Islet precursor cell (in vitro differentiated cells): ENCODE measurements around the gene HEXIM1.

Experiments
- DNase-seq: peaks from one replicate; pipeline ENCODE4 v3.0.0-alpha.2; 2018

HEXIM1 gene

GRCh38 chr17:45147581-45148182, 593 bp upstream of the HEXIM1 start:
- peak; percentile 95 for DNase-seq

DNA sequence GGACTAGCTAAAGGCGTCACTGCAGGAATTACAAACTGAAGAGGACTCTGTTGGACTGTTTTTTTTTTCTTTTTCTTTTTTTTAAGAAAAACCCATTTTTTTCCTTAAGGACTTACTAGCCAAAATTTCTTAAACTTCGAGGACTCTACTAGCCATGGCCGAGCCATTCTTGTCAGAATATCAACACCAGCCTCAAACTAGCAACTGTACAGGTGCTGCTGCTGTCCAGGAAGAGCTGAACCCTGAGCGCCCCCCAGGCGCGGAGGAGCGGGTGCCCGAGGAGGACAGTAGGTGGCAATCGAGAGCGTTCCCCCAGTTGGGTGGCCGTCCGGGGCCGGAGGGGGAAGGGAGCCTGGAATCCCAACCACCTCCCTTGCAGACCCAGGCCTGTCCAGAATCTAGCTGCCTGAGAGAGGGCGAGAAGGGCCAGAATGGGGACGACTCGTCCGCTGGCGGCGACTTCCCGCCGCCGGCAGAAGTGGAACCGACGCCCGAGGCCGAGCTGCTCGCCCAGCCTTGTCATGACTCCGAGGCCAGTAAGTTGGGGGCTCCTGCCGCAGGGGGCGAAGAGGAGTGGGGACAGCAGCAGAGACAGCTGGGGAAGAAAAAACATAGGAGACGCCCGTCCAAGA, 878 bp downstream of the HEXIM1 start:
- DNase-seq = peak; percentile 98

DNA sequence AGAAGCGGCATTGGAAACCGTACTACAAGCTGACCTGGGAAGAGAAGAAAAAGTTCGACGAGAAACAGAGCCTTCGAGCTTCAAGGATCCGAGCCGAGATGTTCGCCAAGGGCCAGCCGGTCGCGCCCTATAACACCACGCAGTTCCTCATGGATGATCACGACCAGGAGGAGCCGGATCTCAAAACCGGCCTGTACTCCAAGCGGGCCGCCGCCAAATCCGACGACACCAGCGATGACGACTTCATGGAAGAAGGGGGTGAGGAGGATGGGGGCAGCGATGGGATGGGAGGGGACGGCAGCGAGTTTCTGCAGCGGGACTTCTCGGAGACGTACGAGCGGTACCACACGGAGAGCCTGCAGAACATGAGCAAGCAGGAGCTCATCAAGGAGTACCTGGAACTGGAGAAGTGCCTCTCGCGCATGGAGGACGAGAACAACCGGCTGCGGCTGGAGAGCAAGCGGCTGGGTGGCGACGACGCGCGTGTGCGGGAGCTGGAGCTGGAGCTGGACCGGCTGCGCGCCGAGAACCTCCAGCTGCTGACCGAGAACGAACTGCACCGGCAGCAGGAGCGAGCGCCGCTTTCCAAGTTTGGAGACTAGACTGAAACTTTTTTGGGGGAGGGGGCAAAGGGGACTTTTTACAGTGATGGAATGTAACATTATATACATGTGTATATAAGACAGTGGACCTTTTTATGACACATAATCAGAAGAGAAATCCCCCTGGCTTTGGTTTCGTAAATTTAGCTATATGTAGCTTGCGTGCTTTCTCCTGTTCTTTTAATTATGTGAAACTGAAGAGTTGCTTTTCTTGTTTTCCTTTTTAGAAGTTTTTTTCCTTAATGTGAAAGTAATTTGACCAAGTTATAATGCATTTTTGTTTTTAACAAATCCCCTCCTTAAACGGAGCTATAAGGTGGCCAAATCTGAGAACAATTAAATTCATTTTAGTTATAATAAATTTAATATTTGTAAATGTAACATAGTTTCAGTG, 1.7 kb downstream of the HEXIM1 start:
- DNase-seq = peak; percentile 78

DNA sequence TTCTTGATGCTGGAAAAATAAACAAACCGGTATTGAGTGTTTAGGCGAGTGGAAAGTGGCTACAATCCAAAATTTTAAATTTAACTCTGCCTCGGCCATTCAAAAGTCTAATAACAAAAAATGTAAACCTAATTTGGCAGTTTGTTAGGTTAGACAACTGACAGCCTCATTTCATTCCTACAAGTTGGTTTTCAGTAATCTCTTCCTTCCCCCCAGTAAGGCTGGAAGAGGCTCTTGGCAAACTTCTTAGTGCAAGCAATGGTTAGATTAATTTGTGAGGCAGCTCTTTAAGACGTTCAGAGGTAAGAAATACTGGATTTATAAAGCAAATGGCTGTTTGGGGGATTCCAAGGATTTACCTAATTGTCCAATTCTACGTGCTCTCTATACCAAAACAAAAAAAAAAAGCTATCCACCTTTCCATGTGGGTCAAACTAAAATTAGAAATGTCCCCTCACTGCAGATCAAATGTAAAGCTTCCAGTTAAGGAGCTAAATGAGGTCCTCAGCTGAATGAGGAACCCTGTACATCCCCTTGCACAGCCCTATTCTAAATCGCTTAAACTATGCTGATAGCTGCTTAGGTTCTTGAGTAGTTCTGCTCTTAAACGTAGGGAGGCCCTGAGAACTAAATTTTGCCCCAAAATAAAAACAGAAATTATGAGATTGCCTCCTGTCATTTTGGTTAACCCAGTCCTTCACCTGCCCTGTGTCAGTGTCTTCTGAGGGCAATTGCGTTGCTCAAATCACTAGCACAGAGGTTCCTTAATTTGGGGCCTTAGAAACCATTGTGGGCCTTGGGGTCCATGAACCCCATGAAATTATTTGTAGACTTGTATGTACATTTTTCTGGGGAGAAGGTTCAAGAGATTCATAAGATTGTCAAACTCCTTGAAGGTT, 2.9 kb downstream of the HEXIM1 start:
- DNase-seq = no peak

GRCh38 chr17:45155029-45155428, 6.8 kb downstream of the HEXIM1 start:
- DNase-seq = no peak

- peak; percentile 60 for DNase-seq
These were observed 7.2 kb downstream of the HEXIM1 start for GRCh38 chr17:45155483-45155882.

- no peak for DNase-seq
These were observed 8.0 kb downstream of the HEXIM1 start for GRCh38 chr17:45156242-45156641.

DNA sequence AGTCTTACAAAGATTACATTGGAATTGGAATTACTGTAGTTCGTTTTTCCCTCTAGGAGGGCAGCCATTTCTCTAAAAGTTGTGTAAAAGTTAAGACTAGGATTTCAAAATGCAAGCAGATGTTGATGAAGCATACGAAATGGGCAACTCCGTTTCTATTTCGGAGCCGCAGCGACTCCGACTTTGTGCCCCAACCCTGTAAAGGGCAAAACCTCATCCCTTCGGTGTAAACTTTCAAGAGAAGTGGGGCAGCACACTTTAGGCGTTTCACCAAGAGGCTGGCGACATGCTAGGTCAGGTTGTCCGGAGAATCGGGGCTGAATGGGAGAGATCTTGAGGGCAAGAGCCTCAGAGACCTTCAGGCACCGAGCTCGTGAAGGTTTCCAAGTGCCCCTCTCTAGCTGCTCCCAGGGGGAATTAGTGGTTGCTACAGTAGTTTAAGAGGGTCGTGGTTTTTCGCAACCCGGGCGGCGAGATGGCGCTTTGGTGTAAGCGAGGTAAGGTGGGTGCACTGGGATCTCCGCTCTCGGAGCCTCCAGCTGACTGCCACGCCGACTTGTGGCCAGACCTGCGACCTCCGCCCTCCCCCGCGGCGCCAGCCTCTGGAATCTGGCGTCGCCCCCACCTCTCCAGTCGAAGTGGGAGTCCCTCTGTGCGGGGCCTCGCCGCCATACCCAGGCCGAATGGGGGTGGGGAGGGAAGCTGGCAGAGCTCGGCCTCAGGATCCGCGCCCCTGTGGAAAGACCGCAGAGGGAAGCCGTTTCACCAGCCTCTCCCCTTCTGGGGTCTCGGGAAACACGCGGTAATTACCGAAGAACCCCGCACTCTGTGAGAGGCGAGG, 12.4 kb downstream of the HEXIM1 start:
- DNase-seq = peak; percentile 97

DNA sequence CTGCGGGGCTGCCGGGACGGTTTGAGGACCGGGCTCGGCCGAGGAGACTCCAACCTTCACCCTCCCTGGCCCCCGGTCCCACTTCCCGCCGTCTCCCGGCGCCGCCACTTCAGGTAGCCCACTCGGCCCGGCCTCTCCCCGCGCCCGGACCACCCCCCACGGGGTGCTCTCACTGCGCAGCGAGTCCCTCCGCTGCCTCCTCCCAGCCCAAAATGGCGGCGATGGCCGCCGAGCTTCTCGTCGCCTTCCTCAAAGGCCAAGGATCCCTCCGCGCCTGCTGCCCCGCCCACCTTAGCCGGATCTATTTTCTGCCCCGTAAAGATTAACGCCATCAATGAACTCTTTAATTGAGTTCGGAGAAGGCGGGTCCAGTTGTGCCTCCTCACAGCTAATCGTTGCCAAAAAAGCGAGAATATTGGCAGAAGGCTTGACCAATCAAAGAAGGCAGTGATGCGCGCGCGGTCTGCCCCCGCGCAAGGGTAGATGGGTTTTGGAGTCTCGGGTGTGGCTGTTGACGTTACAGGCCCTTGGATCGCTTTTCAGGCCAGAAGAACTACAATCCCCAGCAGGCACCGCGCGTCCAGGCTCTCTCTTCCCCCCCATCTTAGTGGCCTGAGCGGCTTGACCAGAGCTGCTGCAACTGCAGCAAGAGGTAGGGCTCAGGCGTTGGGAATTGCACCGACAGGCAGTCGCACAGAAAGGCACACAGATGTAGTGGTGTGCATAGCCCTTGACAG, 13.2 kb downstream of the HEXIM1 start, which contains the start of gene HEXIM2:
TSS of gene HEXIM2 (plus strand) at position 588 of the 737 bp plus-strand sequence. CDS start 919 bp downstream, outside the sequence.
- peak; percentile 100 for DNase-seq

- no peak for DNase-seq
These were observed 13.9 kb downstream of the HEXIM1 start for GRCh38 chr17:45162025-45162687.

- no peak for DNase-seq
These were observed 16.5 kb downstream of the HEXIM1 start for GRCh38 chr17:45164734-45165269.

- peak; percentile 77 for DNase-seq
These were observed 20.9 kb downstream of the HEXIM1 start for GRCh38 chr17:45168991-45169752.

GRCh38 chr17:45170280-45170930, 22.1 kb downstream of the HEXIM1 start:
- no peak for DNase-seq

GRCh38 chr17:45170931-45171337, 22.7 kb downstream of the HEXIM1 start:
- peak; percentile 74 for DNase-seq

DNA sequence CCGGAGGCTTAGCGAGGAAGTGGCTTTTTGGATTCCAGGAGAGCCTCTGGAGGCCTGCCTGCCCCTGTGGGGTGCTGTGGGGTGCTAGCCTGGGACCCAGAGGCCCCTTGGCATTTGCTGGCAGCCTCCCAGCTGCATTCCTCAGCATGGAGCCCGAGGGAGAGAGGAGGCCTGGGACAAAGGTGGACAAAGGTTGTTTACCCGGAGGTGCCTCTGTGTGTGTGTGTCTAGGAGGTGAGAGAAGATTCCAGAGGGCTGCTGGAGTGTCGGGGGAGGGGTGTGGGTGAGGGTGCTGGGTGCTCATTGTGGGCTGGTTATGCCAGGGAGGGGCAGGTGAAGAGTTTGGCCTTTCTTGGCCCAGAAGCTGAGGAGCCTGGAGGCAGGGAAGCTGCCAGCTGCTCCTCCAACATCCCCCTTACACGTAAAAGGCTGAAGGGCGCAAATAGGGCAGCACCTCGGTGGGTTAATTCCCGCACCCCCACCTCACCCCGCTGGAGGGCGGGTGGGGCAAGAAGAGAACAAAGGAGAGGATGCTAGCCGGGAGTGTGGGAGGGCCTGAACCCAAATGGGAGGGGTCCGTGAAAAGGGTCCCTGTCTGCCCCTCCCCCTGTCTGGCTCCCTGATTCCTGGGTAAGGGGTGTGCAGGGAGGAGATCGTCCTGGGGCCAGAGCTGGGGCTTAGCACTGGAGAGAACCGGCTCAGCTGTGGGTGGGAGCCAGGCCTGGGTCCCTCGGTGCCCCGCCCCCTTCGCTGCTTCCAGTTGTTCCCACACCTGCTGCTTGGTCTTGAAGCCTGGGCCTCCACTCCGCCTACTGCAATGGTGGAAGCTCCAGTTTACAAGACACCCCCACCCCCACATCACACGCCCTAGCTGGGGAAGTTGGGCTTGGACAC, 23.3 kb downstream of the HEXIM1 start:
- DNase-seq = peak; percentile 63

DNA sequence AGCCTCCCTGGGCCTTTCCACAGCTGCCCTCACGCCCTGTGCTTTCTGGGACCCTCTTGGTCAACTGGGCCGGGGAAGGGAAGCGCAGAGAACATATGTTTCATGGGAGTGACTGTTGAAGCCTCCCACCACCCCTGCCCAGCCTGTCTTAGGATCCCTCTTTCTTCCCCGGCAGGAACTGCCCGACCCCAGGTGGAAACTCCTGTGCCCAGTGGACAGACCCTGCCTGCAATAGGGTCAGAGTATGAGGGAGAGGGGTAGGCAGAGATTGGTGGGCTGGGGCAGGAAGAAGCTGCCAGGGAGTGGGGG, 23.9 kb downstream of the HEXIM1 start:
- DNase-seq = no peak

DNA sequence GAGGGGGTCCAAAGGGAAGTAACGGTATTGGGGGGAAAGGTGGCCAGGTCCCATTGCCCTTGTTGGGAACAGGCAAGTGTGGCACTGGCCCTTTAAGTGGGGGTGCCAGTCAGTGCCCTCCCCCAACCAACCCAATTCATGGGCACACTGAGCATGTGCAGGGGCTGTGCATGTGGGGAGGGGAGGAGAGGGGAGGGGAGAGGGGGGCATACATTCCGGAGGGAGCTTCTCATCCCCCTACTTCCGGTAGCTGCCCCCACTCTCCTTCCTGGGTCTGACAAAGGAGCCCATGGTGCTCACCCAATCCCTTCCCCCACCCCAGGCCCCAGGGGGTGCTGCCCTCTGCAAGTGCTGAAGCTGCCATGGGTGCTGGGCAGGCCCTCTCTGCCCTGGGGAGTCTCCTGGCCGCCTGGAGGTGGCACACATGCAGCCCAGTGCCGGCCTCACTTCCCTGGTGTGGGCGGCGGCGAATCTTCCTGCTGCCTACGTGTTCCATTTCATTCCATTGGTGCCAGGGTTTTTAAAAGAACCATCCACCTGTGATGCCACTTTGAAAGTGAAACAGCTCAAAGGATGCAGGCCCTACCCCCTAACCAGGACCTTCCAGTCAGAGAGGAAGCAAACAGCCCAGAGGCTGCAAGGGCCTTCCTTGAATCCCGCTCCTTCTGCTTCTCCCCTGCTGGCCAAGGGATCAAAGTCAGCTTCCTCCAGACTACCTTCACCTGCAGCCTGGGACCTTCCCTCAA, 24.4 kb downstream of the HEXIM1 start:
- DNase-seq = peak; percentile 69
